AG10803 (cell line): ENCODE measurements around the gene UBE2G2.

ENCODE experiments used
- DNase-seq: peaks from one replicate; pipeline ENCODE4 v3.0.0; 2010; ENCODE audit warnings: low read depth
- H3K4me3 ChIP-seq: 2 replicates; pipeline ENCODE4 v1.5.1; 2011; ENCODE audit warnings: mild to moderate bottlenecking, low read length, control low read depth
- CTCF ChIP-seq: conservative IDR thresholded peaks from 2 replicates; pipeline ENCODE4 v1.5.1; 2011; ENCODE audit warnings: mild to moderate bottlenecking, low read length, control low read depth, inconsistent platforms

The UBE2G2 gene

GRCh38 chr21:44813149-44813548, 11.5 kb upstream of the UBE2G2 start:
- H3K4me3 ChIP-seq: no peak overlapping the region
- no peak for DNase-seq
- no peak for TF ChIP-seq CTCF

- no peak for DNase-seq
- no peak overlapping the region for H3K4me3 ChIP-seq
- no peak for TF ChIP-seq CTCF
Observed at GRCh38 chr21:44812640-44813039, 11.0 kb upstream of the UBE2G2 start.

- no peak for DNase-seq
- no peak for TF ChIP-seq CTCF
- H3K4me3 ChIP-seq: no peak overlapping the region
Observed at GRCh38 chr21:44810779-44811178, 9.2 kb upstream of the UBE2G2 start.

GRCh38 chr21:44805859-44806258, 4.2 kb upstream of the UBE2G2 start:
- no peak overlapping the region for H3K4me3 ChIP-seq
- DNase-seq: no peak
- TF ChIP-seq CTCF: no peak

GRCh38 chr21:44805226-44805625, 3.6 kb upstream of the UBE2G2 start:
- DNase-seq: no peak
- no peak overlapping the region for H3K4me3 ChIP-seq
- no peak for TF ChIP-seq CTCF

GRCh38 chr21:44804762-44805161, 3.1 kb upstream of the UBE2G2 start:
- DNase-seq: no peak
- no peak overlapping the region for H3K4me3 ChIP-seq
- TF ChIP-seq CTCF: no peak

- no peak for TF ChIP-seq CTCF
- no peak overlapping the region for H3K4me3 ChIP-seq
- DNase-seq: no peak
Observed at GRCh38 chr21:44803651-44804050, 2.0 kb upstream of the UBE2G2 start.
